ENCODE measurements around the gene CD96.
"Not testable (repeated sequence)": the region's sequence is repeated elsewhere in the genome, so short reads cannot be mapped to it uniquely, and the experiment has no call there.

The CD96 gene

GRCh38 chr3:111668888-111669488 lies 127.0 kb downstream of the CD96 start:
- no peak for DNase-seq (ENCODE audit: low read depth in 3 of 3, low spot score in 1 of 3)

DNA sequence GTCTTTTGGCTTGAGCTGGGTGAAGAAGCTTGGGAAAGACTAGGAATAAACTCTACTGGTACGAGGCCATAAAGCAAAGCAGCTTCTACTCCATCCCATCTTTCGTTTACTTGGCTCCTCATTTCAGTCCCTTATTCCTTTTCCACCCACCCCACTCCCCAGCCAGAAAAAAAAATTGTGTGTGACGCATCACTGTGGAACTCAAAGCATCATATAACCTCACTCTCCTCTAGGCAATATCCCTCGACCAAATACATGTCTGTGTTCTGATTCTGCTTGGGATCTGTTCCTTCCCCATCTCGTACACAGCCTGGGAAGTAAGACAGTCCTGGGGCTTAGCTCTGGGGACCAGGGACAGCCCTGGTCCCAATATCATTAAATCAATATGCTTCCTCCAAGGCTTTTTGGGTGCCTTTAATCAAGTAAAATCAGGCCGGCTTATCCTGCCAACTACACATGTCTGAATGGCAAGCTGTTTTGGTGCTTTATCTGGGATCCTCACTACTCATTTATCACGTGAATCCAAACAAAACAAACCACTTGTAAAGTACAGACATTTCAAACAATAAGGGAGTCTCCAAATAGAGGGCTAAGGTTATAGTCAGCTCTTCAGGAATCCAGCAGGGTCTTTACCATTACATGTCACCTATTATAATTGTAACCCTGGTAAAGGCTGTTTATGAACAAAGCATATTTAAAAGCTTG lies 128.1 kb downstream of the CD96 start:
- DNase-seq (ENCODE audit: low read depth in 3 of 3, low spot score in 1 of 3), result no peak

GRCh38 chr3:111672461-111672860 lies 130.5 kb downstream of the CD96 start:
- DNase-seq (ENCODE audit: low read depth in 3 of 3, low spot score in 1 of 3), result not testable (repeated sequence)

DNA sequence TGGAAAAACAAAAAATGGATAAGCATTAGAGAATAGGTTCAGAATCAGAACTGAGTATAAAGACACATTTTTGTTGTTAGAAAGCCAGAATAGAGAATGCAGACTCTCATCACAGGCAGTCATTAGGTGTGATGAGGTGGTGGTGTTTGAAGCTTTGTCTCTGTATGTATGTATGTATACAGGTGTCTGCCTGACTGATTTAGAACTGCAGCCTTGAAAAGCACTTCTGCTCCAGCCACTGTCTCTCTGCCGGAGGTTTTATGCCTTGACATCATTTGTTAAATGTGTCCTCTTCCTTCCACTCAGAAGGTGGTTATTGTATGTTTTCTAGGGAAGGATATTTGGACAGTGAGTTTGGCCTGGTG lies 133.8 kb downstream of the CD96 start:
- DNase-seq (ENCODE audit: low read depth in 3 of 3, low spot score in 1 of 3), result no peak

DNA sequence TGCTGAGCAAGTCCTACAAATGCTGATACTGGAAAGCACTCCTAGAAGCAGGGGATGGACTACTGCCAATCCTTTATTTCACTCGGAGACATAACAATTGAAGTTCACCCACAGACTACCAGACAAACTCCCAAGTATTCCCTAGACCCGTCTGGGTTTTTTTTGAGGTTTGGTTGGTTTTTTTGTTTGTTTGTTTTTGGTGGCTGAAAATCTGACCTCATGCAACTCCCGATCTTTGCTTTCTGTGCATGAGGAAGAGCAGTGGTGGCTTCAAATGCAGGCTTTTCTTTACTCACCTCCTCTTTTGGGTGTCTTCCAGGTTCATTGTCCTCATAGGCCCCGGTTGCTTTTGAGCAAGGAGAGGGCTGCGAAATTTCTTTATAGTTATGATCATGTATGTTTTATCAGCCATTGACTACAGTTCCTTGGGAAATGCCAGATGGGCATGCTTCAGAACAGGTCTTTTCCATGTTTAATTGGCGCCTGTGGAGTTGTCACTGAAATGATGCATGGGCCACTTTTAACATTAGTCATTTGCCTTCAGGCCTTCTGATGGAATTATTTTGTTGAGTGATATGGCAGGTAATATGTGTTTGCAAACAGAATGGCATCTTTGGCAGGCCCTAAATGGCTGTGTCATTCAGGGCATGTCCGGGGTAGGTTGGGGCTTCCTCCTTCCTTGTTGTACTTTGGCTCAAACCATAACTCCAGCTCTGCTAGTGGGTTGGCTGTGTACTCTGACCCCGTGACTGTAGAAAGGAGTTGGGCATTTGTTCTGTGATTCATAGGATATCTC lies 134.4 kb downstream of the CD96 start:
- no peak for DNase-seq (ENCODE audit: low read depth in 3 of 3, low spot score in 1 of 3)

- DNase-seq (ENCODE audit: low read depth in 3 of 3, low spot score in 1 of 3), result no peak
Measured at GRCh38 chr3:111677007-111677392, 135.0 kb downstream of the CD96 start.

- DNase-seq (ENCODE audit: low read depth in 3 of 3, low spot score in 1 of 3), result no peak
Measured at GRCh38 chr3:111681661-111682426, 139.8 kb downstream of the CD96 start.

DNA sequence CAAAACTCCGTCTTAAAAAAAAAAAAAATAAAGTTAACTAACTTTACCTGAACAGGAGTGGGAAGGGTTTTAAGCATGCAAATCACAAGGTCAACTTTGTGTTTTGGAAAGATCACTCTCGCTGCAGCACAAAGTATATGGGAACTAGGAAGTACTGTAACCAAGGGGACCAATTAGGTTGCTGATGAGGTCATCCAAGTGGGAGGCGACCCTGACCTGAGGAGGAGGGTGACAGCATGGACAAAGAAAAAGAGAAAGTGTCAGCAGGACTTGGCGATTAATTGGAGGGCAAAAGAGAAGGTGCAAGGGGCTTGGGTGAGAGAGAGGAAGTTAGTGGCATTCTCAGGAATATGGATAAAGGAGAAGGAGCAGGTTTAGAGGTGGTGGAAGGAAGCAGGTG lies 142.6 kb downstream of the CD96 start:
- DNase-seq (ENCODE audit: low read depth in 3 of 3, low spot score in 1 of 3), result no peak

GRCh38 chr3:111688190-111688800 lies 146.3 kb downstream of the CD96 start:
- DNase-seq (ENCODE audit: low read depth in 3 of 3, low spot score in 1 of 3), result no peak

GRCh38 chr3:111690242-111690641 lies 148.2 kb downstream of the CD96 start:
- no peak for DNase-seq (ENCODE audit: low read depth in 3 of 3, low spot score in 1 of 3)

- no peak for DNase-seq (ENCODE audit: low read depth in 3 of 3, low spot score in 1 of 3)
Measured at GRCh38 chr3:111691293-111691909, 149.4 kb downstream of the CD96 start.

- no peak for DNase-seq (ENCODE audit: low read depth in 3 of 3, low spot score in 1 of 3)
Measured at GRCh38 chr3:111692593-111693552, 150.9 kb downstream of the CD96 start.

- DNase-seq (ENCODE audit: low read depth in 3 of 3, low spot score in 1 of 3), result no peak
Measured at GRCh38 chr3:111694471-111694870, 152.5 kb downstream of the CD96 start.

DNA sequence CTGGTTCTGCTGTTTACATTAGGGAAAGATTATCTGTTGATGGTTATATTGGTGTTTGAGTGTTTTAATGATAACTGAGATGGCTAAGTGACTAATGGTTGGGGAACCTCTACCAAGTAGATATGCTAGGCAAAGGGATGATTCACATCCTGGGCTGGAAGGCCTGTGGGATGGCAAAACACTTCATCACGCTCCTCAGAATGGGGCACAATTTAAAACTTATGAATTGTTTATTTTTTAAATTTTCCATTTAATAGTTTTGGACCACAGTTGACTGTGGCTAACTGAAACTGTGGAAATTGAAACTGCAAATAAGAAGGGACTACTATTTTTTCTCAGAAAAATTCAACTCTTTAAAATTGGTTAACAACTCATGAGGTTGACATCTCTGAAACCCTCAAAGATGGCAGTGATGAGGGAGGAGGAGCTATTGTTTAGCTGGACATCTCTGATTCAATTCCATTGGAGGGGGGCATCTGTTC lies 153.7 kb downstream of the CD96 start:
- DNase-seq (ENCODE audit: low read depth in 3 of 3, low spot score in 1 of 3), result no peak

- no peak for DNase-seq (ENCODE audit: low read depth in 3 of 3, low spot score in 1 of 3)
Measured at GRCh38 chr3:111700054-111700453, 158.1 kb downstream of the CD96 start.

GRCh38 chr3:111701292-111701906 lies 159.4 kb downstream of the CD96 start:
- no peak for DNase-seq (ENCODE audit: low read depth in 3 of 3, low spot score in 1 of 3)

Measured in stimulated activated CD4-positive, alpha-beta T cell treated with anti-CD3 and anti-CD28 coated beads, TNF-alpha, amount 100 ng/mL, for 1 hour (primary cell).